Colonic mucosa (tissue), 4 donors: ENCODE measurements around the gene MCM9. TPM values are rescaled to one million over a fixed set of nuclear protein-coding genes. Genes with fewer than 3 reads are reported as not detected.

Source experiments
- DNase-seq: peaks from one replicate; pipeline ENCODE4 v3.0.0-alpha.2; 2020
- H3K27ac ChIP-seq: fragments of 200-600 bp; one replicate; pipeline ENCODE4 v1.8.0; 2021
- H3K27me3 ChIP-seq: fragments of 200-600 bp; one replicate; pipeline ENCODE4 v1.8.0; 2021
- H3K36me3 ChIP-seq: fragments of 200-600 bp; one replicate; pipeline ENCODE4 v1.8.0; 2021
- H3K4me1 ChIP-seq: fragments of 200-600 bp; one replicate; pipeline ENCODE4 v1.8.0; 2021; ENCODE audit warnings: mild to moderate bottlenecking
- H3K4me3 ChIP-seq: fragments of 200-600 bp; one replicate; pipeline ENCODE4 v1.8.0; 2021
- H3K9ac ChIP-seq, 2 donors: one replicate each; pipeline ENCODE4 v1.7.0; 2013; ENCODE audit warnings: control low read depth in 2 of 2, low read depth in 2 of 2, low read length in 2 of 2
- H3K9me3 ChIP-seq: fragments of 200-600 bp; one replicate; pipeline ENCODE4 v1.8.0; 2021
- CTCF ChIP-seq: fragments of 200-600 bp; IDR thresholded peaks from one replicate; pipeline ENCODE4 v1.8.0; 2022; ENCODE audit warnings: antibody characterized with exemption, mild to moderate bottlenecking
- intact Hi-C: fragments of 100-400 bp; cut with DNase I; formaldehyde crosslinking; loops from one replicate; pipeline ENCODE4 v1.14.1; 2022
- total RNA-seq, 2 donors: library from RNA; stranded (reverse); fragmentation: NEBNext Ultra II Directional in 1 of 2; extraction: Animal tissue kit (Norgen Biotek cat#: 25700) in 1 of 2; gene quantifications; one replicate each; pipeline ENCODE4 v1.2.1, GENCODE V29; 2021
- donor health status: healthy.
- donor health status: DM: no; HTN: no; CAD: no.
- donor health status: DM: no; HTN: no; CAD: no.

MCM9 gene
- total RNA-seq, 2 donors from 2014 or later, result 14.3 to 18.5 TPM

DNA sequence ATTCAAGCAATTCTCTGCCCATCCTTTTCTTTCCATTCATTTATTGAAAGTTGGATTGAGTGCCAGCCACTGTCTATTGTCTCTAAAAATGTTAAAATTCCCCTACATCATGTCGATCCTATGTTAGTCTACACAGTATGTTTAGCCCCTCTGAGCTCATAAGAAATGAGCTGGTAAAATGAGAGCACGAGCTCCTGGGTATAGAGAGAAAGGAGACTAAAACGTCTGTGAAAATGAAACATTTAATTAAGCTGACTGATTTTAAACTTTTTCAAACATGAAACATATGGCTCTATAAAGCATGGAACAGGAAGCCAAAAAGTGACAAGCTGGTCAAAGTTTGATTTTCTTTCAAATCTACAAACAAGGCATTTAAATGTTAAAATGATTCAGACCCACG is 145.0 kb downstream of the MCM9 start:
- Histone ChIP-seq H3K27me3 (no peaks in the 10 kb centered on the region), H3K9ac (no peak overlapping the region), H3K4me3 (no peak overlapping the region), H3K36me3 (no peaks in the 10 kb centered on the region), H3K27ac (no peak overlapping the region), H3K4me1 (no peaks in the 10 kb centered on the region), H3K9me3 (no peaks in the 10 kb centered on the region)
- no peak for TF ChIP-seq CTCF
- no peak for DNase-seq
- intact Hi-C loops, result no loop called here

- Histone ChIP-seq H3K9me3 (no peaks in the 10 kb centered on the region), H3K27ac (no peak overlapping the region), H3K27me3 (no peaks in the 10 kb centered on the region), H3K36me3 (no peaks in the 10 kb centered on the region), H3K9ac (no peak overlapping the region), H3K4me1 (no peaks in the 10 kb centered on the region), H3K4me3 (no peak overlapping the region)
- intact Hi-C loops, result no loop called here
- TF ChIP-seq CTCF, result no peak
- no peak for DNase-seq
Observed at GRCh38 chr6:118789419-118789818, 145.5 kb downstream of the MCM9 start.

GRCh38 chr6:118788702-118789101 is 146.3 kb downstream of the MCM9 start:
- Histone ChIP-seq H3K27ac (no peak overlapping the region), H3K4me3 (no peak overlapping the region), H3K36me3 (no peaks in the 10 kb centered on the region), H3K27me3 (no peaks in the 10 kb centered on the region), H3K9me3 (no peaks in the 10 kb centered on the region), H3K9ac (no peak overlapping the region), H3K4me1 (no peaks in the 10 kb centered on the region)
- intact Hi-C loops, result no loop called here
- DNase-seq, result no peak
- no peak for TF ChIP-seq CTCF

GRCh38 chr6:118787724-118788423 is 147.1 kb downstream of the MCM9 start:
- H3K27ac ChIP-seq, result no peak overlapping the region
- no peaks in the 10 kb centered on the region for H3K9me3 ChIP-seq
- H3K27me3 ChIP-seq, result no peaks in the 10 kb centered on the region
- H3K4me1 ChIP-seq, result no peaks in the 10 kb centered on the region
- TF ChIP-seq CTCF, result no peak
- H3K9ac ChIP-seq, result no peak overlapping the region
- H3K36me3 ChIP-seq, result no peaks in the 10 kb centered on the region
- intact Hi-C loops, result no loop called here
- DNase-seq, result no peak
- H3K4me3 ChIP-seq, result no peak overlapping the region

DNA sequence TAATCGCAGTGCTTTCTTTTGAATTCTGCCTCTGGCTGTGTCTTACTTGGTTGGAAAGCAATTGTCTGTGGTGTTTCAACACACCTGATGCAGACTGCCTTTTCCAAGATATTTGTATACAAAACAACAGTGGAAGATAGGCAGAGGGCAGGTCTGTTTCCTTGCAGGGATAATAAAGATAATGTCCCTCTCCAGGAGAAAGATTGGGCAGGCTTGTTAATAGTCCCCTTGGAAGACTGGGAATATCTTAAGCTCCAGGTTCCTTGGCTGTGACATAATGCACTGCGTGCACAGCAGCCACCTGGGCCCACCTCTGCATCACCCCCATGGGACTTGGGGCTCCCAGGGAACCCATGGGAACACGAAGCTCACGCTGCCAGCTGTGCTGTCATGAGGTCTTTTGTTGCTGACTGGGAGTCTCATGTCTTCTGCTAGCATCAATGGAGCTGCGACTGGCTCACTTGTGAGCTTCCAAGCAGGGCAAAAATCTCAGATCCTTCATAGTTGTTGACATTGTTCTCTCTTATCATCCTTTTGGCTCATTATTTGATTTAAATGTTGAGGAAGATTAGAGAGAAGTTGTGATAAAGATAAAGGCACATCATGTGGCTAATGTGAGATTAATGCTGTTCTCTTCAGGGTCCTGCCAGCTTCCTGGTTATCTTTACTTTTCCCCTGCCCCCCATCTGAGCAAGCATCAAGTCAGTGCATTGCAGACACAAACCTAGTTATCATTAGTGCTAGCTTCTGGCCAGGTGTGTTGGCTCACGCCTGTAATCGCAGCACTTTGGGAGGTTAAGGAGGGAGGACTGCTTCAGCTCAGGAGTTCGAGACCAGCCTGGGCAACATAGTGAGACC is 148.1 kb downstream of the MCM9 start:
- intact Hi-C loops, result no loop called here
- Histone ChIP-seq H3K4me1 (no peaks in the 10 kb centered on the region), H3K27me3 (no peaks in the 10 kb centered on the region), H3K9me3 (no peaks in the 10 kb centered on the region), H3K36me3 (no peaks in the 10 kb centered on the region), H3K9ac (no peak overlapping the region), H3K27ac (no peak overlapping the region), H3K4me3 (no peak overlapping the region)
- no peak for DNase-seq
- TF ChIP-seq CTCF, result no peak
